Measurements from ENCODE around the gene TFDP2.

DNA sequence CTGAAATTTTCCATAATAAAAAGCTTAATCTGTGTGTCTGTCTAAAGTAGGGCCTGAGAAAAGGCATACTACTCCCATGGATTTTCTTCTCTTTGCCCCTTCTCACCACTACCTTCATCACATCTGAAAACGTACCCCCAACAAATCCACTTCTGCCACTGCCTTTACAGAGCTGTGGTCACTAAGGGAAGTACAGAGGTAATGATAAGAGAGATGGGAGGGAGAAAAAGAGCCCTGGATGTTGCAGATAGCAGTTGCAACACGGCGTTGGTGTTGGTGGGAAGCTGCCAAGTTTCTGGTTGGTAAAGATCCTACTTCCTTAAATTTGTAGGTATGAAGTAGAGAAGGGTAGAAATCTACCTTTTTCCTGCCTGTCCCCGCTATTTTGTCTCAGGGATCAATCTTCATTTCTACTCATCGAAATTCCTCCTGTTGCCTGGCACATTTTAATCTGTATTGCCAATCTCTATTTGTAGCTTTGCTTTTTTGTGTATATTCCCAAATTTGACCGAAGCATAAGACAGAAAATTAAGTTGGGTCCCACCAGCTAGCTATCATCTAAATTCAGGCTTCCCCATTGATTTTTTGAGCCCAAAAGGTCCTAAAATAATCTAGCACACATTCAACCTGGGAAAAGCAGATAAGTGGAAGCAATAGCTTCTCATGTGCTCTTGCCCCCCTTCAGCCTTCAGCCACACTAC is 102.9 kb downstream of the TFDP2 start:
- TF ChIP-seq ZBTB7A (IDR thresholded peaks at IDR 0.05; ENCODE audit: low read depth) = no peak
- TF ChIP-seq CEBPB (IDR thresholded peaks at IDR 0.05) = no peak
